Spleen (tissue), 11 donors: ENCODE results near the gene ARFGEF3. TPM values are rescaled to one million over a fixed set of nuclear protein-coding genes. Genes with fewer than 3 reads are reported as not detected.

Source experiments
- DNase-seq: peaks from one replicate; pipeline ENCODE4 v3.0.0-alpha.2; 2020
- H3K27ac ChIP-seq, 8 donors: fragments of 200-600 bp; sonication (generic) in 7 of 8; 1 replicate in 4 of 8; 2 replicates in 4 of 8; pipeline versions ENCODE4 v1.5.0 to v1.8.0; 2016 to 2021; ENCODE audit warnings: inconsistent platforms in 4 of 8, mild to moderate bottlenecking in 4 of 8, moderate library complexity in 1 of 8
- H3K27me3 ChIP-seq, 7 donors: fragments of 200-600 bp; sonication (generic) in 6 of 7; replicated peaks in 1 of 7; 1 replicate in 4 of 7; 2 replicates in 3 of 7; pipeline versions ENCODE4 v1.5.0 to v1.8.0; 2016 to 2021; ENCODE audit warnings: inconsistent platforms in 3 of 7, mild to moderate bottlenecking in 1 of 7
- H3K36me3 ChIP-seq, 6 donors: fragments of 200-600 bp; sonication (generic) in 5 of 6; 1 replicate in 4 of 6; 2 replicates in 2 of 6; pipeline versions ENCODE4 v1.5.0 to v1.8.0; 2016 to 2021; ENCODE audit warnings: inconsistent platforms in 2 of 6
- H3K4me1 ChIP-seq, 6 donors: fragments of 200-600 bp; sonication (generic) in 5 of 6; 1 replicate in 3 of 6; 2 replicates in 3 of 6; pipeline versions ENCODE4 v1.5.0 to v1.8.0; 2016 to 2021; ENCODE audit warnings: inconsistent platforms in 3 of 6
- H3K4me3 ChIP-seq, 8 donors: fragments of 200-600 bp; sonication (generic) in 7 of 8; 1 replicate in 4 of 8; 2 replicates in 4 of 8; pipeline versions ENCODE4 v1.5.0 to v1.8.0; 2016 to 2021; ENCODE audit warnings: inconsistent platforms in 4 of 8, mild to moderate bottlenecking in 4 of 8, moderate library complexity in 2 of 8
- H3K9me3 ChIP-seq, 8 donors: fragments of 200-600 bp; sonication (generic) in 7 of 8; 1 replicate in 4 of 8; 2 replicates in 4 of 8; pipeline versions ENCODE4 v1.5.0 to v1.8.0; 2016 to 2021; ENCODE audit warnings: inconsistent platforms in 4 of 8
- CTCF ChIP-seq, 11 experiments: fragments of 200-600 bp in 7 of 11; fragments of 450-650 bp in 4 of 11; sonication (generic) in 4 of 11; IDR thresholded peaks in 8 of 11; conservative IDR thresholded peaks in 3 of 11; 1 replicate in 7 of 11; 2 replicates in 4 of 11; pipeline versions ENCODE4 v1.4.0 to v1.8.0; 2016 to 2021; ENCODE audit warnings: antibody characterized with exemption in 11 of 11, inconsistent platforms in 4 of 11, mild to moderate bottlenecking in 1 of 11
- POLR2A ChIP-seq, 3 donors: fragments of 450-650 bp; IDR thresholded peaks; one replicate each; pipeline ENCODE4 v1.5.1; 2017; ENCODE audit warnings: antibody characterized with exemption in 3 of 3, mild to moderate bottlenecking in 1 of 3
- POLR2AphosphoS5 ChIP-seq, 3 donors: sonication (generic); formaldehyde crosslinking; IDR thresholded peaks; one replicate each; pipeline ENCODE4 v1.5.1; 2017; ENCODE audit warnings: antibody characterized with exemption in 3 of 3
- WGBS, 5 donors: extraction: QIAGEN DNeasy Blood & Tissue Kit in 3 of 5; methylation state at CpG; one replicate each; pipeline versions ENCODE4 v1.1.5 to v1.1.7; 2013 to 2018; 5-methylcytosine and 5-hydroxymethylcytosine counted together
- intact Hi-C: fragments of 100-400 bp; cut with DNase I; formaldehyde crosslinking; loops from one replicate; pipeline ENCODE4 v1.15.0; 2023; ENCODE audit warnings: low total_unique reads
- polyA plus RNA-seq, 3 donors: library from polyadenylated mRNA; stranded (reverse); fragments of 200-250 nt; gene quantifications; one replicate each; pipeline ENCODE4 v1.2.1, GENCODE V29; 2013
- total RNA-seq, 7 donors: library from RNA; depleted of rRNA in 3 of 7; stranded (reverse); fragments of >200 nt in 3 of 7; fragmentation: NEBNext Ultra II Directional in 4 of 7; extraction: Animal tissue kit (Norgen Biotek cat#: 25700) in 4 of 7; gene quantifications; one replicate each; pipeline versions ENCODE4 v1.1.0 to v1.2.1, GENCODE V29; 2016 to 2021
- donor health status: healthy with polysubstance abuse.
- donor health status: DM: no; HTN: no; CAD: no; lungs with moderate emphysema.
- donor health status: DM: no; HTN: no; CAD: no.
- donor health status: Bipolar disorder and iron deficiency.
- donor health status: healthy.
- donor health status: DM: no; HTN: no; CAD: no.
- donor health status: DM: yes; HTN: yes; CAD: no.

ARFGEF3 gene
- total and polyA plus RNA-seq, 10 donors: 0.09 to 3.1 (median 1.7) TPM

GRCh38 chr6:138194287-138194686, 32.5 kb downstream of the ARFGEF3 start:
- no peak overlapping the region for H3K27ac ChIP-seq

GRCh38 chr6:138196122-138196738, 34.5 kb downstream of the ARFGEF3 start:
- DNase-seq: no peak
- TF ChIP-seq POLR2A (IDR thresholded peaks at IDR 0.05): no peak
- no peak for TF ChIP-seq CTCF (IDR thresholded peaks at IDR 0.05 in 8 of 11, conservative IDR thresholded peaks at IDR 0.05 in 3 of 11)
- TF ChIP-seq POLR2AphosphoS5 (IDR thresholded peaks at IDR 0.05): no peak
- H3K27ac ChIP-seq: no peak overlapping the region
- no peaks in the 10 kb centered on the region for H3K36me3 ChIP-seq
- no peak overlapping the region for H3K4me3 ChIP-seq
- no peaks in the 10 kb centered on the region for H3K27me3 ChIP-seq
- intact Hi-C loops: no loop called here
- H3K9me3 ChIP-seq: no peaks in the 10 kb centered on the region
- no peaks in the 10 kb centered on the region for H3K4me1 ChIP-seq
- WGBS, 5 donors: 91 to 97% (median 93%) methylated on average over 3 of the region's 3 CpGs

More at GRCh38 chr6:138194287-138194686, 32.5 kb downstream of the ARFGEF3 start:
- Histone ChIP-seq H3K36me3 (no peaks in the 10 kb centered on the region), H3K4me3 (no peak overlapping the region), H3K9me3 (no peaks in the 10 kb centered on the region), H3K4me1 (no peaks in the 10 kb centered on the region), H3K27me3 (peaks cover 0 to 9% (median 0%) of the 10 kb centered on the region in 7 donors)
- no peak for TF ChIP-seq CTCF (IDR thresholded peaks at IDR 0.05 in 8 of 11, conservative IDR thresholded peaks at IDR 0.05 in 3 of 11)
- no peak for TF ChIP-seq POLR2AphosphoS5 (IDR thresholded peaks at IDR 0.05)
- TF ChIP-seq POLR2A (IDR thresholded peaks at IDR 0.05): no peak
- DNase-seq: no peak
- 73 to 90% (median 82%) methylated on average over 4 of the region's 4 CpGs for WGBS, 5 donors
- intact Hi-C loops: no loop called here

- no peaks in the 10 kb centered on the region for H3K9me3 ChIP-seq
- intact Hi-C loops: no loop called here
- TF ChIP-seq CTCF (IDR thresholded peaks at IDR 0.05 in 8 of 11, conservative IDR thresholded peaks at IDR 0.05 in 3 of 11) (no peak), POLR2A (IDR thresholded peaks at IDR 0.05) (no peak), POLR2AphosphoS5 (IDR thresholded peaks at IDR 0.05) (no peak)
- WGBS, 5 donors: 92 to 93% (median 92%) methylated on average over 7 of the region's 7 CpGs
- H3K27me3 ChIP-seq: no peaks in the 10 kb centered on the region
- H3K4me3 ChIP-seq: no peak overlapping the region
- no peak for DNase-seq
- H3K36me3 ChIP-seq: no peaks in the 10 kb centered on the region
- H3K27ac ChIP-seq: no peak overlapping the region
- H3K4me1 ChIP-seq: no peaks in the 10 kb centered on the region
Measured at GRCh38 chr6:138197570-138197969, 35.8 kb downstream of the ARFGEF3 start.

- no peak overlapping the region for H3K27ac ChIP-seq
- no peaks in the 10 kb centered on the region for H3K9me3 ChIP-seq
- peaks cover 0 to 2% (median 0%) of the 10 kb centered on the region in 7 donors for H3K27me3 ChIP-seq
- intact Hi-C loops: no loop called here
- no peaks in the 10 kb centered on the region for H3K36me3 ChIP-seq
- DNase-seq: no peak
- WGBS, 5 donors: 75 to 79% (median 77%) methylated on average over 6 of the region's 6 CpGs
- no peak for TF ChIP-seq CTCF (IDR thresholded peaks at IDR 0.05 in 8 of 11, conservative IDR thresholded peaks at IDR 0.05 in 3 of 11)
- no peak for TF ChIP-seq POLR2A (IDR thresholded peaks at IDR 0.05)
- TF ChIP-seq POLR2AphosphoS5 (IDR thresholded peaks at IDR 0.05): no peak
- no peaks in the 10 kb centered on the region for H3K4me1 ChIP-seq
- H3K4me3 ChIP-seq: no peak overlapping the region
Measured at GRCh38 chr6:138198430-138199091, 36.8 kb downstream of the ARFGEF3 start.
